T-cell (primary cell): ENCODE measurements around the gene GPR157. TPM values are rescaled to one million over a fixed set of nuclear protein-coding genes. Genes with fewer than 3 reads are reported as not detected.

Source experiments
- ATAC-seq, 4 experiments: fragments of 200-7000 bp in 3 of 4; fragments of 150-1000 bp in 1 of 4; cut with Tn5 transposase; replicated peaks in 1 of 4; 1 replicate in 3 of 4; 2 replicates in 1 of 4; pipeline ENCODE4 v1.10.0; 2021; ENCODE audit warnings: moderate library complexity in 3 of 4, mild to moderate bottlenecking in 2 of 4, moderate number of reproducible peaks in 1 of 4
- CTCF ChIA-PET, 2 donors: fragments of 300-600 bp; sonication (Branson Sonifier 250); formaldehyde crosslinking; loops; one replicate each; lab custom pipeline; 2022; ENCODE audit warnings: antibody characterized with exemption in 2 of 2; lab: Charles Lee
- POLR2A ChIA-PET, 2 donors: fragments of 300-600 bp; sonication (Branson Sonifier 250); formaldehyde crosslinking; loops; one replicate each; lab custom pipeline; 2022; ENCODE audit warnings: antibody characterized with exemption in 2 of 2; lab: Charles Lee
- DNase-seq, 35 experiments: peaks; one replicate each; pipeline versions ENCODE4 v3.0.0 to v3.0.0-alpha.2; 2013 to 2023
- H3K27ac ChIP-seq: one replicate; pipeline ENCODE4 v1.5.1; 2013; ENCODE audit warnings: low read length
- H3K27me3 ChIP-seq, 2 experiments: replicated peaks in 1 of 2; 1 replicate in 1 of 2; 2 replicates in 1 of 2; pipeline versions ENCODE4 v1.6.1 to v1.7.0; 2013; ENCODE audit warnings: low read length in 1 of 2, mixed read lengths in 1 of 2; ENCODE audit not compliant: control insufficient read depth in 2 of 2, insufficient read depth in 2 of 2; ENCODE audit errors: extremely low read depth in 1 of 2
- H3K36me3 ChIP-seq, 2 donors: 1 replicate in 1 of 2; 2 replicates in 1 of 2; pipeline versions ENCODE4 v1.6.1 to v1.7.0; 2013; ENCODE audit warnings: low read length in 1 of 2; ENCODE audit not compliant: control insufficient read depth in 2 of 2, insufficient read depth in 1 of 2; ENCODE audit errors: extremely low read depth in 1 of 2
- H3K4me1 ChIP-seq, 2 experiments: 1 replicate in 1 of 2; 2 replicates in 1 of 2; pipeline versions ENCODE4 v1.6.1 to v1.7.0; 2013; ENCODE audit warnings: low read length in 2 of 2, mixed read lengths in 1 of 2; ENCODE audit not compliant: insufficient read depth in 2 of 2, control insufficient read depth in 1 of 2; ENCODE audit errors: extremely low read depth in 1 of 2
- H3K4me3 ChIP-seq, 2 donors: 1 replicate in 1 of 2; 2 replicates in 1 of 2; pipeline versions ENCODE4 v1.5.1 to v1.7.0; 2013; ENCODE audit warnings: mild to moderate bottlenecking in 2 of 2, low read length in 1 of 2, moderate library complexity in 1 of 2; ENCODE audit not compliant: control insufficient read depth in 1 of 2; ENCODE audit errors: extremely low read depth in 1 of 2
- H3K9me3 ChIP-seq: 2 replicates; pipeline ENCODE4 v1.7.0; 2013
- H3K27ac Mint-ChIP-seq, 2 donors: one replicate each; pipeline ENCODE4 v1.8.0; 2020 to 2021; ENCODE audit warnings: mild to moderate bottlenecking in 2 of 2, mixed read lengths in 2 of 2
- H3K27me3 Mint-ChIP-seq, 2 donors: one replicate each; pipeline ENCODE4 v1.8.0; 2021 to 2022; ENCODE audit warnings: mixed read lengths in 2 of 2
- H3K36me3 Mint-ChIP-seq: one replicate; pipeline ENCODE4 v1.8.0; 2021; ENCODE audit warnings: mixed read lengths
- H3K4me1 Mint-ChIP-seq, 3 donors: one replicate each; pipeline ENCODE4 v1.8.0; 2020 to 2022; ENCODE audit warnings: mixed read lengths in 3 of 3, mild to moderate bottlenecking in 1 of 3
- H3K4me3 Mint-ChIP-seq, 3 donors: one replicate each; pipeline ENCODE4 v1.8.0; 2020 to 2022; ENCODE audit warnings: mild to moderate bottlenecking in 3 of 3, mixed read lengths in 3 of 3, moderate library complexity in 3 of 3
- H3K9me3 Mint-ChIP-seq, 3 donors: one replicate each; pipeline ENCODE4 v1.8.0; 2020 to 2022; ENCODE audit warnings: mixed read lengths in 3 of 3
- WGBS: methylation state at CpG from one replicate; pipeline ENCODE4 v1.1.5; 2013; ENCODE audit warnings: missing lambda C conversion rate; ENCODE audit not compliant: insufficient coverage; 5-methylcytosine and 5-hydroxymethylcytosine counted together
- total RNA-seq, 35 experiments: library from RNA in 6 of 35; stranded (reverse) in 6 of 35; fragments of 120-200 nt in 1 of 35; gene quantifications; one replicate each; pipeline versions ENCODE4 v1.2.1 to v1.2.4 and lab custom pipeline; 2013 to 2026

Gene GPR157
- total RNA-seq, 5 donors from 2014 or later (not counting 1 experiment from before 2014, with no cell fraction given): 7.1 to 10.7 (median 8.9) TPM

DNA sequence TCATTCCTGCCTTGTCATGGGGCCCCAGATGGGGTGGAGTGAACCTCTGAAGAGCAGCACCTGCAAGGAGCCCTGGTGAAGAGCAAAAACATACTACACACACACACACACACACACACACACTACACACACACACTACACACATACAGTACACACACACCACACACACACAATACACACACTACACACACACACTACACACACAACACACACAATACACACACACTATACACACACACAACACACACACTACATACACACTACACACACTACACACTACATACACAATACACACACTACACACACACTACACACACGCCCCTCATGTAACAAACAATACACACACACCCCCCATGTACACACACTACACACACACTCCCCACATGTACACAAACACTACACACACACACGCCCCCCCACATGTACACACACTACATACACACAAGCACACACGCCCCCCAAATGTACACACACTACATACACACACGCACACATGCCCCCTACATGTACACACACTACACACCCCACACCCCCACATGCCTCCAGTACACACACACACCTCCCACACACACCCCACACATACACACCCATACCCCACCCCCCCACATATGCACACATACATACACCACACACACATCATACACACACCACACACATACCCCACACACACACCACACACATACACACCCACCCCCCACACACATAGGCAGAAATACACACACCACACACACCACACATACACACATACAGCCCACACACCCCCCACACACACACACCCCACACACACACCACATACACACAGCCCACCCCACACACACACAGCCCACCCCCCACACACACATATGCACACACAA, 68.8 kb downstream of the GPR157 start:
- Histone ChIP-seq H3K27me3 (no peaks in the 10 kb centered on the region), H3K27ac (no peak overlapping the region), H3K4me1 (no peaks in the 10 kb centered on the region), H3K36me3 (no peaks in the 10 kb centered on the region), H3K4me3 (no peak overlapping the region), H3K9me3 (no peaks in the 10 kb centered on the region)
- DNase-seq (no peak), ATAC-seq (no peak)
- Mint-ChIP-seq H3K36me3 (no peaks in the 10 kb centered on the region), H3K4me3 (no peak overlapping the region), H3K27ac (no peak overlapping the region), H3K27me3 (peaks cover 2 to 4% of the 10 kb centered on the region in 2 donors), H3K4me1 (no peaks in the 10 kb centered on the region), H3K9me3 (no peaks in the 10 kb centered on the region)
- POLR2A ChIA-PET: interaction anchor here in 1 of 2 donors (0.6 kb wide), 1 partner anchor 19 kb away, joined by 8 read pairs; no protein-coding TSS in a partner anchor
- CTCF ChIA-PET: no interaction called here
- WGBS: 63% methylated on average over 4 of the region's 4 CpGs

DNA sequence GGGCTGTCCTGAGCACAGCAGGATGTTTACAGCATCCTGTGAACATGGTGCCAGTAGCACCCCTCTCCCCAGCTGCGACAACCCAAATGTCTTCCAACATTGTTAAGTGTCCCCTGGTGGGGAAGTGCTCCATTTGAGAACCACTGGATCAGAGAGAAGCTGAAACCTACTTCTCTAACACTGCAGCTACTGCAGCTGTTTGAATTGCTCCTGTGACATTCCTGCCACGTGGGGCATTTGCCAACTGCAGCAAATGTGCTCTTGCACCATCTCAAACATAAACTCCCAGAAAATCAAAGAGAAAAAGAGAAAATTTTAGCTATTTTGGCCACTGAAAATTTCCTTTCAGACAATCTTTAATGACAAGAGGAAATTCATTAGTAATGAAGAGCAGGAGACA, 70.4 kb downstream of the GPR157 start:
- Histone ChIP-seq H3K36me3 (no peaks in the 10 kb centered on the region), H3K9me3 (no peaks in the 10 kb centered on the region), H3K27me3 (no peaks in the 10 kb centered on the region), H3K4me1 (no peaks in the 10 kb centered on the region), H3K4me3 (no peak overlapping the region), H3K27ac (no peak overlapping the region)
- DNase-seq (no peak), ATAC-seq (no peak)
- Mint-ChIP-seq H3K9me3 (no peaks in the 10 kb centered on the region), H3K27ac (no peak overlapping the region), H3K4me1 (no peaks in the 10 kb centered on the region), H3K27me3 (peaks cover 2 to 4% of the 10 kb centered on the region in 2 donors), H3K36me3 (no peaks in the 10 kb centered on the region), H3K4me3 (no peak overlapping the region)
- ChIA-PET CTCF (no interaction called here), POLR2A (no interaction called here)
- WGBS: no CpG with 5 or more reads among the region's 2 CpGs

DNA sequence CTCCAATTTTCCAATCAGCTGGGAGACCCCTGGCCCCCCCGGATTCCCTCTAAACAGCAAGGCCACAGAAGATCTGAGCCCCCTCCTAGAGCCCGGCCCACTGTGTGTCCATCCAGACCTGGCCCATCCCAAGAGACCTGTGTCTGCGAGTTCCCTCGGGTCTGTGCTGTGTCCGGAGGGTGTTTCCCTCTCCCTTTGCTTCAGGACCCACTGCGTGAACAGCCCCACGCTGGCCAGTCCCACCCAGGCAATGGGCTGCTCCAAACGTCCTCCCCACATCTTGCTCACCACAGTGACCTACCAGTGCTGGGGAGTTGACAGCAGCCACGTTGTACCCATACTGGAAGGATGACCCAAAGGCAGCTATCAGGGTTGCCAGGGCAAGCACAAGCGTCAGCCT, 71.1 kb downstream of the GPR157 start:
- H3K27me3 Mint-ChIP-seq: peaks cover 2 to 4% of the 10 kb centered on the region in 2 donors
- Histone ChIP-seq H3K4me1 (no peaks in the 10 kb centered on the region), H3K27me3 (no peaks in the 10 kb centered on the region), H3K36me3 (no peaks in the 10 kb centered on the region), H3K9me3 (no peaks in the 10 kb centered on the region), H3K27ac (no peak overlapping the region), H3K4me3 (no peak overlapping the region)
- WGBS: 84% methylated on average over 10 of the region's 10 CpGs
- CTCF ChIA-PET: no interaction called here
- H3K4me1 Mint-ChIP-seq: no peaks in the 10 kb centered on the region
- H3K4me3 Mint-ChIP-seq: no peak overlapping the region
- POLR2A ChIA-PET: no interaction called here
- no peak for DNase-seq
- no peak overlapping the region for H3K27ac Mint-ChIP-seq
- no peak for ATAC-seq
- H3K36me3 Mint-ChIP-seq: no peaks in the 10 kb centered on the region
- no peaks in the 10 kb centered on the region for H3K9me3 Mint-ChIP-seq

DNA sequence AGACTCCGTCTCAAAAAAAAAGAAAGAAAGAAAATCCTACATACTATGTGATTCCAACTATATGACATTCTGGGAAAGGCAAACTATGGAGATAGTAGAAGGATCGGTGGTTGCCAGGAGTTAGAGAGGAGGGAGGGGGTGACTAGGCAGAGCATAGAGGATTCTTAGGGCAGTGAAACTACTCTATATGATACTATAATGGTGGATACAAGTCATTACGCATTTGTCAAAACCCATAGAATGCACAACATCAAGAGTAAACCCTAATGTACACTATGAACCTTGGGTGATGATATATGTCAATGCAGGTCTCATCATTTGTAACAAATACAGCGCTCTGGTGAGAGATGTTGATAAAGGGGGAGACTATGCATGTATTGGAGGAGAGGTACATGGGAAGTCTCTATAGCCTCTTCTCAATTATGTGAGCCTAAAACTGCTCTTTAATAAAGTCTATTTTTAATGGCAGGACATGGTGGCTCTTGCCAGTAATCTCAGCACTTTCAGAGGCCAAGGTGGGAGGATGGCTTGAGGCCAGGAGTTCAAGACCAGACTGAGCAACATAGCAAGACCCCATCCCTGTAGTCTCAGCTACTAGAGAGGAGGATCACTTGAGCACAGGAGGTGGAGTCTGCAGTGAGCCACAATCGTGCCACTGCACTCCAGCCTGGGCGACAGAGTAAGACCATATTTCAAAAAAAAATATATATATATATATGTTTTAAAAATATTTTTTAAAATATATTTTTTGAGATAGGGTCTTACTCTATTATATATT, 76.4 kb downstream of the GPR157 start:
- no peak for DNase-seq
- H3K4me1 ChIP-seq: no peaks in the 10 kb centered on the region
- ATAC-seq: no peak
- Mint-ChIP-seq H3K9me3 (no peaks in the 10 kb centered on the region), H3K27me3 (no peaks in the 10 kb centered on the region), H3K4me3 (no peak overlapping the region), H3K36me3 (no peaks in the 10 kb centered on the region), H3K4me1 (no peaks in the 10 kb centered on the region), H3K27ac (no peak overlapping the region)
- no peak overlapping the region for H3K27ac ChIP-seq
- H3K9me3 ChIP-seq: no peaks in the 10 kb centered on the region
- WGBS: no CpG with 5 or more reads among the region's 6 CpGs
- H3K36me3 ChIP-seq: no peaks in the 10 kb centered on the region
- H3K27me3 ChIP-seq: peaks cover 0 to 3% of the 10 kb centered on the region in 2 experiments
- ChIA-PET CTCF (no interaction called here), POLR2A (no interaction called here)
- H3K4me3 ChIP-seq: no peak overlapping the region

DNA sequence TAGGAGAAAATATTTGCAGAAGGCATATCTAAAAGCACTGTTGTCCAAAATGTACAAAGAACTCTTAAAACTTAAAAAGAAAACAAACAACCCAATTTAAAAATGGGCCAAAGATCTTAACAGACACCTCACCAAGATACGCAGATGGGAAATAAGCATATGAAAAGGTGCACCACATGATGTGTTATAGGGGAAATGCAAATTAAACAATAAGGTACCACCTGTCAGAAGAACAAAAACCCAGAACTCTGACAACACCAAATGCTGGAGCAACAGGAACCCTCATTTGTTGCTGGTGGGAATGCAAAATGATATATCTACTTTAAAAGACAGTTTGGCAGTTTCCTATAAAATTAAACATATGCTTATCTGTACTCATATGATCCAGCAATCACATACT, 77.5 kb downstream of the GPR157 start:
- Histone ChIP-seq H3K36me3 (no peaks in the 10 kb centered on the region), H3K4me3 (no peak overlapping the region), H3K27ac (no peak overlapping the region), H3K9me3 (no peaks in the 10 kb centered on the region), H3K27me3 (peaks cover 0 to 3% of the 10 kb centered on the region in 2 experiments), H3K4me1 (no peaks in the 10 kb centered on the region)
- Mint-ChIP-seq H3K4me1 (no peaks in the 10 kb centered on the region), H3K4me3 (no peak overlapping the region), H3K36me3 (no peaks in the 10 kb centered on the region), H3K27me3 (no peaks in the 10 kb centered on the region), H3K9me3 (no peaks in the 10 kb centered on the region), H3K27ac (no peak overlapping the region)
- ChIA-PET CTCF (interaction anchor here in 1 of 2 donors (0.7 kb wide), 1 partner anchor 134 kb away, joined by 3 read pairs; no protein-coding TSS in a partner anchor), POLR2A (no interaction called here)
- ATAC-seq (no peak), DNase-seq (no peak)
- no CpG with 5 or more reads among the region's 1 CpG for WGBS

DNA sequence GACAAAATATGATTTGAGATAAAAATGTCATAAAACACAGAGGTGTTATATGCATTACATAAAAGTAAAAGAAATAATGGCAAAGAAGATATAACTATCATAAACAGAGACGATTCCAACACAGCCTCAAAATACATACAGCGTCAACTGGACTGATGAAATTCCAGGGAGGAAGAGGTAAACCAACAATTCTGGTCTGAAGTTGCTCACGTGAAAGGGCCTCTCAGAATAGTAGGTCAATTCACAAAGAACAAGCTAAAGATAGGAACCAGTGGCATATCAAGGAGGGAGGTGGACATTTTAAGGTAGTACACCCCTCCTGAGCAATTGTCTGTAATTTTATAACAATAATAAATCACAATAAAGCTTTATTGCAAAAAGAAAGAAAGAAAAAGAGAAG, 78.1 kb downstream of the GPR157 start:
- no peaks in the 10 kb centered on the region for H3K9me3 ChIP-seq
- Mint-ChIP-seq H3K4me1 (no peaks in the 10 kb centered on the region), H3K27ac (no peak overlapping the region), H3K9me3 (no peaks in the 10 kb centered on the region), H3K4me3 (no peak overlapping the region), H3K36me3 (no peaks in the 10 kb centered on the region), H3K27me3 (no peaks in the 10 kb centered on the region)
- H3K36me3 ChIP-seq: no peaks in the 10 kb centered on the region
- H3K27ac ChIP-seq: no peak overlapping the region
- ChIA-PET CTCF (interaction anchor here (0.6 to 0.7 kb wide), 2 partner anchors 133 to 1747 kb away, joined by 3 read pairs; no protein-coding TSS in a partner anchor), POLR2A (interaction anchor here in 1 of 2 donors (0.5 kb wide), 1 partner anchor 357 kb away, joined by 3 read pairs; no protein-coding TSS in a partner anchor)
- no CpG with 5 or more reads among the region's 3 CpGs for WGBS
- no peaks in the 10 kb centered on the region for H3K4me1 ChIP-seq
- ATAC-seq: no peak
- DNase-seq: no peak
- no peak overlapping the region for H3K4me3 ChIP-seq
- H3K27me3 ChIP-seq: peaks cover 0 to 6% of the 10 kb centered on the region in 2 experiments
